ENCODE measurements around the gene CHMP6.

GRCh38 chr17:80999536-81000333 lies 8.1 kb downstream of the CHMP6 start:
- TF ChIP-seq, protein P1, sequence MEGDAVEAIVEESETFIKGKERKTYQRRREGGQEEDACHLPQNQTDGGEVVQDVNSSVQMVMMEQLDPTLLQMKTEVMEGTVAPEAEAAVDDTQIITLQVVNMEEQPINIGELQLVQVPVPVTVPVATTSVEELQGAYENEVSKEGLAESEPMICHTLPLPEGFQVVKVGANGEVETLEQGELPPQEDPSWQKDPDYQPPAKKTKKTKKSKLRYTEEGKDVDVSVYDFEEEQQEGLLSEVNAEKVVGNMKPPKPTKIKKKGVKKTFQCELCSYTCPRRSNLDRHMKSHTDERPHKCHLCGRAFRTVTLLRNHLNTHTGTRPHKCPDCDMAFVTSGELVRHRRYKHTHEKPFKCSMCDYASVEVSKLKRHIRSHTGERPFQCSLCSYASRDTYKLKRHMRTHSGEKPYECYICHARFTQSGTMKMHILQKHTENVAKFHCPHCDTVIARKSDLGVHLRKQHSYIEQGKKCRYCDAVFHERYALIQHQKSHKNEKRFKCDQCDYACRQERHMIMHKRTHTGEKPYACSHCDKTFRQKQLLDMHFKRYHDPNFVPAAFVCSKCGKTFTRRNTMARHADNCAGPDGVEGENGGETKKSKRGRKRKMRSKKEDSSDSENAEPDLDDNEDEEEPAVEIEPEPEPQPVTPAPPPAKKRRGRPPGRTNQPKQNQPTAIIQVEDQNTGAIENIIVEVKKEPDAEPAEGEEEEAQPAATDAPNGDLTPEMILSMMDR (IDR thresholded peaks at IDR 0.05), result no peak
- no peak for TF ChIP-seq POLR2A (IDR thresholded peaks at IDR 0.05)

Data from esophagus squamous epithelium (tissue), 4 donors.